SK-N-SH (cell line): ENCODE measurements around the gene STRADA. TPM values are rescaled to one million over a fixed set of nuclear protein-coding genes. Genes with fewer than 3 reads are reported as not detected.

Source experiments
- CTCF ChIA-PET: fragments of 300-600, 350-600 bp; formaldehyde crosslinking; extraction: SDS; loops from one replicate; lab custom pipeline; 2021; lab: Yijun Ruan, JAX
- POLR2A ChIA-PET: fragments of 350-600 bp; sonication (Branson Sonifier 250); formaldehyde crosslinking; extraction: SDS; loops from one replicate; lab custom pipeline; 2020; ENCODE audit warnings: antibody characterized with exemption, inconsistent platforms; lab: Yijun Ruan, JAX
- DNase-seq: peaks from one replicate; pipeline ENCODE4 v3.0.0; 2012
- H2AFZ ChIP-seq: fragments of 200-600 bp; sonication (generic); 2 replicates; pipeline ENCODE4 v1.8.1; 2016; ENCODE audit warnings: antibody characterized with exemption, mild to moderate bottlenecking, low read depth
- H3F3A ChIP-seq: fragments of 200-600 bp; sonication (generic); replicated peaks from 2 replicates; pipeline ENCODE3; 2016; ENCODE audit warnings: antibody characterized with exemption, mild to moderate bottlenecking; ENCODE audit not compliant: insufficient read depth
- H3K27ac ChIP-seq, 2 experiments: fragments of 200-500 bp in 1 of 2; fragments of 200-600 bp in 1 of 2; sonication (Bioruptor generic) in 1 of 2; sonication (generic), shearing (Covaris generic) in 1 of 2; 2 replicates each; pipeline versions ENCODE4 v1.5.1 to v1.6.1; 2014 to 2016; ENCODE audit warnings: low read depth in 2 of 2, inconsistent platforms in 1 of 2, low read length in 1 of 2, mild to moderate bottlenecking in 1 of 2, mixed read lengths in 1 of 2
- H3K27me3 ChIP-seq: fragments of 200-600 bp; sonication (generic), shearing (Covaris generic); 2 replicates; pipeline ENCODE4 v1.6.1; 2016; ENCODE audit warnings: mixed run types; ENCODE audit not compliant: insufficient read depth
- H3K36me3 ChIP-seq, 2 experiments: fragments of 200-500 bp in 1 of 2; fragments of 200-600 bp in 1 of 2; sonication (Bioruptor generic) in 1 of 2; sonication (generic) in 1 of 2; replicated peaks in 1 of 2; 2 replicates each; pipeline versions ENCODE3 to v1.5.1; 2014 to 2016; ENCODE audit warnings: low read length in 1 of 2, mild to moderate bottlenecking in 1 of 2; ENCODE audit not compliant: insufficient read depth in 2 of 2, control insufficient read depth in 1 of 2
- H3K4me1 ChIP-seq, 2 experiments: fragments of 200-500 bp in 1 of 2; fragments of 200-600 bp in 1 of 2; sonication (Bioruptor generic) in 1 of 2; sonication (generic), shearing (Covaris generic) in 1 of 2; 2 replicates each; pipeline versions ENCODE4 v1.5.1 to v1.6.1; 2014 to 2016; ENCODE audit warnings: low read depth in 1 of 2, low read length in 1 of 2, mixed run types in 1 of 2; ENCODE audit not compliant: insufficient read depth in 2 of 2, control insufficient read depth in 1 of 2
- H3K4me2 ChIP-seq: fragments of 200-600 bp; sonication (generic), shearing (Covaris generic); 2 replicates; pipeline ENCODE4 v1.6.1; 2017; ENCODE audit warnings: mixed run types
- H3K4me3 ChIP-seq, 2 experiments: fragments of 200-500 bp in 1 of 2; fragments of 200-600 bp in 1 of 2; sonication (Bioruptor generic) in 1 of 2; sonication (generic), shearing (Covaris generic) in 1 of 2; 2 replicates each; pipeline versions ENCODE4 v1.5.1 to v1.8.1; 2014 to 2016; ENCODE audit warnings: low read depth in 2 of 2, inconsistent platforms in 1 of 2, low read length in 1 of 2, mild to moderate bottlenecking in 1 of 2, mixed read lengths in 1 of 2, moderate library complexity in 1 of 2
- H3K79me2 ChIP-seq: fragments of 200-600 bp; sonication (generic); 2 replicates; pipeline ENCODE4 v1.8.1; 2017; ENCODE audit warnings: mild to moderate bottlenecking; ENCODE audit not compliant: insufficient read depth
- H3K9ac ChIP-seq: fragments of 200-600 bp; sonication (generic); 2 replicates; pipeline ENCODE4 v1.6.1; 2017; ENCODE audit warnings: mixed run types
- H3K9me2 ChIP-seq: fragments of 200-600 bp; sonication (generic); 2 replicates; pipeline ENCODE4 v1.6.1; 2017; ENCODE audit warnings: mixed run types
- H3K9me3 ChIP-seq: fragments of 200-600 bp; sonication (generic); 2 replicates; pipeline ENCODE4 v1.6.1; 2017; ENCODE audit warnings: mixed run types, mild to moderate bottlenecking, moderate library complexity
- H4K20me1 ChIP-seq: fragments of 200-600 bp; sonication (generic); 2 replicates; pipeline ENCODE4 v1.6.1; 2017; ENCODE audit warnings: mild to moderate bottlenecking, mixed run types; ENCODE audit not compliant: insufficient read depth
- CTCF ChIP-seq: fragments of 200-600 bp; sonication (generic); IDR thresholded peaks from 2 replicates; pipeline ENCODE4 v1.6.1; 2017; ENCODE audit warnings: antibody characterized with exemption, mild to moderate bottlenecking, moderate library complexity
- EP300 ChIP-seq, 2 experiments: IDR thresholded peaks; 2 replicates each; pipeline versions ENCODE4 v1.4.0 to v1.6.1; 2012; ENCODE audit warnings: borderline replicate concordance in 1 of 2, low read depth in 1 of 2, low read length in 1 of 2
- FOXM1 ChIP-seq: IDR thresholded peaks from 2 replicates; pipeline ENCODE4 v1.4.0; 2012; ENCODE audit warnings: low read depth, mild to moderate bottlenecking
- GABPA ChIP-seq: IDR thresholded peaks from 2 replicates; pipeline ENCODE4 v1.4.0; 2012; ENCODE audit warnings: low read depth, mild to moderate bottlenecking
- MAX ChIP-seq: IDR thresholded peaks from 2 replicates; pipeline ENCODE4 v1.4.0; 2012; ENCODE audit warnings: low read depth
- MXI1 ChIP-seq: IDR thresholded peaks from 2 replicates; pipeline ENCODE4 v1.6.1; 2012; ENCODE audit warnings: mild to moderate bottlenecking, low read depth, low read length, improper control_type of control experiment
- NFIC ChIP-seq: IDR thresholded peaks from 2 replicates; pipeline ENCODE4 v1.4.0; 2012; ENCODE audit warnings: borderline replicate concordance
- PBX3 ChIP-seq: IDR thresholded peaks from 2 replicates; pipeline ENCODE4; 2012
- REST ChIP-seq: IDR thresholded peaks from 2 replicates; pipeline ENCODE4 v1.6.1; 2012; ENCODE audit warnings: mild to moderate bottlenecking, low read depth, low read length, moderate library complexity
- RXRA ChIP-seq: IDR thresholded peaks from 2 replicates; pipeline ENCODE4 v1.4.0; 2012; ENCODE audit warnings: low read depth, mild to moderate bottlenecking, borderline replicate concordance
- SMC3 ChIP-seq: IDR thresholded peaks from 2 replicates; pipeline ENCODE4 v1.6.1; 2012; ENCODE audit warnings: low read depth, low read length, improper control_type of control experiment
- TEAD4 ChIP-seq: IDR thresholded peaks from 2 replicates; pipeline ENCODE4 v1.4.0; 2012; ENCODE audit warnings: mild to moderate bottlenecking, borderline replicate concordance; ENCODE audit not compliant: insufficient read depth
- USF1 ChIP-seq: IDR thresholded peaks from 2 replicates; pipeline ENCODE4 v1.4.0; 2012; ENCODE audit warnings: low read depth, borderline replicate concordance
- WGBS: methylation state at CpG from one replicate; pipeline ENCODE4 v1.1.6; 2017; ENCODE audit warnings: low lambda C conversion rate; 5-methylcytosine and 5-hydroxymethylcytosine counted together
- polyA plus RNA-seq, 3 experiments: library from polyadenylated mRNA; depleted of rRNA; stranded (reverse); fragments of >200 nt; gene quantifications; 2 replicates each; pipeline ENCODE4 v1.2.3, GENCODE V29; 2012

Gene STRADA
- polyA plus RNA-seq, 1 of the 3 experiments (the other 2 are of a cell fraction) = 37.3 TPM

GRCh38 chr17:63672856-63673255, 68.7 kb downstream of the STRADA start:
- DNase-seq = no peak
- 90% methylated on average over 2 of the region's 2 CpGs for WGBS
- Histone ChIP-seq H3K9me3 (no peaks in the 10 kb centered on the region), H3K4me2 (no peak overlapping the region), H3K4me1 (peaks cover 26 to 33% of the 10 kb centered on the region in 2 experiments), H3K27me3 (no peaks in the 10 kb centered on the region), H3K79me2 (no peaks in the 10 kb centered on the region), H3K9me2 (no peaks in the 10 kb centered on the region), H2AFZ (no peak overlapping the region), H3K27ac (no peak overlapping the region), H3K4me3 (no peak overlapping the region), H3K9ac (no peak overlapping the region), H3F3A (peaks cover 20% of the 10 kb centered on the region), H3K36me3 (peaks cover 11 to 21% of the 10 kb centered on the region in 2 experiments), H4K20me1 (peaks cover 4% of the 10 kb centered on the region; the same call in 1 of the 2 replicates)
- POLR2A ChIA-PET = no interaction called here
- TF ChIP-seq SMC3 (no peak), MXI1 (no peak), MAX (no peak), FOXM1 (no peak), EP300 (IDR thresholded peaks at IDR 0.05; ENCODE audit: borderline replicate concordance in 1 of 2, low read depth in 1 of 2, low read length in 1 of 2) (no peak), NFIC (no peak), PBX3 (no peak), CTCF (no peak), REST (no peak), RXRA (no peak), USF1 (no peak), TEAD4 (no peak), GABPA (no peak)
- CTCF ChIA-PET = interaction anchor here (17.5 kb wide), 1 partner anchor 19 kb away, joined by 233 read pairs; no protein-coding TSS in a partner anchor
